ENCODE data around the gene PAQR9. TPM values are rescaled to one million over a fixed set of nuclear protein-coding genes. Genes with fewer than 3 reads are reported as not detected.

PAQR9 gene
- total RNA-seq, 3 donors from 2014 or later (not counting 1 experiment from before 2014, with no cell fraction given), result not detected

DNA sequence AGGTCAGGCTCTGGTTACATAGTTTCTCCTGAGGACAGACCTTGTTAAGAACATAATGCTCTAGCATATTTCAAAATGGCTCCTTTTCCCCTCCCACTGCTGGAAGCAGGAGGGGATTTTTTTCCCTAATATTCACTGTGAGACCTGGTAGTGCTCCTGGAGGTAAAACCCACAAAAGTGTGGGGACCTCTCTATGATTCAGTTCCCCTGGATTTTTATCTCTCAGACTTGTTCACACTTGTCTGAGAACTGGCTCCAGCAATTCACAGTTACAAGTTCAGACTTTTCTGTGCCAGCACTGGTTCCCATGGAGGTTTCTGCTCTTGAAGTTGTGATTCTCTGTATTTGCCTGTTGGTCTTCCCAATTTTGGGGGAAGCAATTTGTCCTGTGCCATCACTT lies 38.3 kb downstream of the PAQR9 start:
- no peak overlapping the region for H3K4me3 ChIP-seq (ENCODE audit: low read length)
- no peaks in the 10 kb centered on the region for H3K9me3 Mint-ChIP-seq
- TF ChIP-seq, protein P1, sequence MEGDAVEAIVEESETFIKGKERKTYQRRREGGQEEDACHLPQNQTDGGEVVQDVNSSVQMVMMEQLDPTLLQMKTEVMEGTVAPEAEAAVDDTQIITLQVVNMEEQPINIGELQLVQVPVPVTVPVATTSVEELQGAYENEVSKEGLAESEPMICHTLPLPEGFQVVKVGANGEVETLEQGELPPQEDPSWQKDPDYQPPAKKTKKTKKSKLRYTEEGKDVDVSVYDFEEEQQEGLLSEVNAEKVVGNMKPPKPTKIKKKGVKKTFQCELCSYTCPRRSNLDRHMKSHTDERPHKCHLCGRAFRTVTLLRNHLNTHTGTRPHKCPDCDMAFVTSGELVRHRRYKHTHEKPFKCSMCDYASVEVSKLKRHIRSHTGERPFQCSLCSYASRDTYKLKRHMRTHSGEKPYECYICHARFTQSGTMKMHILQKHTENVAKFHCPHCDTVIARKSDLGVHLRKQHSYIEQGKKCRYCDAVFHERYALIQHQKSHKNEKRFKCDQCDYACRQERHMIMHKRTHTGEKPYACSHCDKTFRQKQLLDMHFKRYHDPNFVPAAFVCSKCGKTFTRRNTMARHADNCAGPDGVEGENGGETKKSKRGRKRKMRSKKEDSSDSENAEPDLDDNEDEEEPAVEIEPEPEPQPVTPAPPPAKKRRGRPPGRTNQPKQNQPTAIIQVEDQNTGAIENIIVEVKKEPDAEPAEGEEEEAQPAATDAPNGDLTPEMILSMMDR (IDR thresholded peaks at IDR 0.05), result no peak
- DNase-seq, result no peak
- peaks cover 2% of the 10 kb centered on the region for H3K27me3 ChIP-seq (ENCODE audit: control insufficient read depth, insufficient read depth, low read length)
- H3K27me3 Mint-ChIP-seq (ENCODE audit: low read depth in 2 of 2), result peaks cover 5 to 47% of the 10 kb centered on the region in 2 donors
- no peaks in the 10 kb centered on the region for H3K4me1 Mint-ChIP-seq
- H3K27ac ChIP-seq (ENCODE audit: low read length), result no peak overlapping the region
- H3K27ac Mint-ChIP-seq, result no peak overlapping the region
- H3K9me3 ChIP-seq (ENCODE audit: control insufficient read depth, insufficient read depth, low read length), result no peaks in the 10 kb centered on the region
- no peaks in the 10 kb centered on the region for H3K36me3 Mint-ChIP-seq
- intact Hi-C loops (cut with micrococcal nuclease), result no loop called here
- no peaks in the 10 kb centered on the region for H3K36me3 ChIP-seq (ENCODE audit: control insufficient read depth, insufficient read depth, low read length)
- no peak overlapping the region for H3K4me3 Mint-ChIP-seq
- ATAC-seq, result no peak
- H3K4me1 ChIP-seq (ENCODE audit: control insufficient read depth, insufficient read depth, low read length), result no peaks in the 10 kb centered on the region

DNA sequence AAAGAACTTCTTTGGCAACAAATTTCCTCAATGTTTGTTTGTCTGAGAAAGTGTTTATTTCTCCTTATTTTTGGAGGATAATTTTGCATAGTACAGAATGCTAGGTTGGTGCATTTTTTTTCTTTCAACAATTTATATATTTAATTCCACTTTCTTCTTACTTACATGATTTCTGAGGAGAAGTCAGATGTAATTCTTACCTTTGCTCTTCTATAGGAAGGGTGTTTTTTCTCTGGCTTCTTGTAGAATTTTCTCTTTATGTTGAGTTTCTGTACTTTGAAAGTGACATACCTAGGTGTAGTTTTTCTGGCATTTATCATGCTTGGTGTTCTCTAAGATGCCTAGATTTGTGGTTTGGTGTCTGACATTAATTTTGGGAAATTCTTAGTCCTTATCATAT lies 39.8 kb downstream of the PAQR9 start:
- Histone ChIP-seq H3K4me1 (ENCODE audit: control insufficient read depth, insufficient read depth, low read length) (no peaks in the 10 kb centered on the region), H3K27ac (ENCODE audit: low read length) (no peak overlapping the region), H3K36me3 (ENCODE audit: control insufficient read depth, insufficient read depth, low read length) (no peaks in the 10 kb centered on the region), H3K9me3 (ENCODE audit: control insufficient read depth, insufficient read depth, low read length) (no peaks in the 10 kb centered on the region), H3K4me3 (ENCODE audit: low read length) (no peak overlapping the region), H3K27me3 (ENCODE audit: control insufficient read depth, insufficient read depth, low read length) (peaks cover 2% of the 10 kb centered on the region)
- Mint-ChIP-seq H3K9me3 (no peaks in the 10 kb centered on the region), H3K36me3 (no peaks in the 10 kb centered on the region), H3K4me1 (no peaks in the 10 kb centered on the region), H3K27me3 (ENCODE audit: low read depth in 2 of 2) (peaks cover 8 to 59% of the 10 kb centered on the region in 2 donors), H3K27ac (no peak overlapping the region), H3K4me3 (no peak overlapping the region)
- DNase-seq (no peak), ATAC-seq (no peak)
- intact Hi-C loops (cut with micrococcal nuclease), result no loop called here
- TF ChIP-seq, protein P1 (IDR thresholded peaks at IDR 0.05), result no peak

DNA sequence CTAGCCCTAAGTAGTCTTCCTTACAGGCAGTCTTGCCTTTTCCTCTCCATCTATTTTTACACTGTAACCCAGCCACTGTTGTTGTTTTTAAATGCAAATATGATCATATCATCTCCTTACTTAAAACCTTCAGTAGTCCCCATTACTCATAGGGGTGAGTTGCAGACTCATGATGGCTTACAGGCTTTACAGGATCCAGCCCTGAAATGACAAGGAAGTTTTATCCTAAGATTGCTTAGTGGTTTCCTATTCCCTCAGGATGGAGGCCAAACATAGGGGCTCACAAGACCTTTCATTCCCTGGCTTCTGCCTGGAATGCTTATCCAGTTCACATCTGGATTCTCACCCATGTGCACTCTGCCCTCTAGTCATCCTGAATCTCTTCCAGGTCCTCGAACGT lies 46.9 kb downstream of the PAQR9 start:
- H3K27ac ChIP-seq (ENCODE audit: low read length), result no peak overlapping the region
- H3K4me3 ChIP-seq (ENCODE audit: low read length), result no peak overlapping the region
- Mint-ChIP-seq H3K9me3 (no peaks in the 10 kb centered on the region), H3K27ac (no peak overlapping the region), H3K27me3 (ENCODE audit: low read depth in 2 of 2) (peaks cover 15 to 38% of the 10 kb centered on the region in 2 donors), H3K4me3 (no peak overlapping the region), H3K4me1 (no peaks in the 10 kb centered on the region), H3K36me3 (no peaks in the 10 kb centered on the region)
- ATAC-seq, result no peak
- H3K4me1 ChIP-seq (ENCODE audit: control insufficient read depth, insufficient read depth, low read length), result no peaks in the 10 kb centered on the region
- WGBS (ENCODE audit: insufficient coverage), result 83% methylated on average over 2 of the region's 2 CpGs
- H3K36me3 ChIP-seq (ENCODE audit: control insufficient read depth, insufficient read depth, low read length), result no peaks in the 10 kb centered on the region
- no peak for DNase-seq
- peaks cover 6% of the 10 kb centered on the region for H3K27me3 ChIP-seq (ENCODE audit: control insufficient read depth, insufficient read depth, low read length)
- TF ChIP-seq, protein P1 (IDR thresholded peaks at IDR 0.05), result no peak
- H3K9me3 ChIP-seq (ENCODE audit: control insufficient read depth, insufficient read depth, low read length), result no peaks in the 10 kb centered on the region
- intact Hi-C loops (cut with micrococcal nuclease), result no loop called here

DNA sequence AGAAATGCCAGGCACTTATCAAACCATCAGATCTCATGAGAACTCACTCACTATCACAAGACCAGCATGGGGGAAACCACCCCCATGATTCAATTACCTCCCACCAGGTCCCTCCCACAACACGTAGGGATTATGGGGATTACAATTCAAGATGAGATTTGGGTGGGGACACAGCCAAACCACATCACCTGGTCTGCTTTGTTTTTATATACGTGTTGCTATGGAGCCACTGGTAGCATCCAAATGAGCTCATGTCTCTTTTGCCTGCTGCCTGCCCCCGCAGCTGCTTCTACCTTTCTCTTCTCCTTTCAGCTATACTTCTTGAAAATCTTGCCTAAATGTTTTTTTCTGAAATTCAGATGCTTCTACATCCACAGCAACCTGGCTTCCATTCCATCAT lies 47.8 kb downstream of the PAQR9 start:
- H3K36me3 Mint-ChIP-seq, result no peaks in the 10 kb centered on the region
- no peaks in the 10 kb centered on the region for H3K9me3 Mint-ChIP-seq
- no peaks in the 10 kb centered on the region for H3K36me3 ChIP-seq (ENCODE audit: control insufficient read depth, insufficient read depth, low read length)
- ATAC-seq (no peak), DNase-seq (no peak)
- peaks cover 6% of the 10 kb centered on the region for H3K27me3 ChIP-seq (ENCODE audit: control insufficient read depth, insufficient read depth, low read length)
- intact Hi-C loops (cut with micrococcal nuclease), result no loop called here
- no peak overlapping the region for H3K27ac ChIP-seq (ENCODE audit: low read length)
- H3K27me3 Mint-ChIP-seq (ENCODE audit: low read depth in 2 of 2), result peaks cover 21 to 45% of the 10 kb centered on the region in 2 donors
- no peaks in the 10 kb centered on the region for H3K9me3 ChIP-seq (ENCODE audit: control insufficient read depth, insufficient read depth, low read length)
- no peaks in the 10 kb centered on the region for H3K4me1 ChIP-seq (ENCODE audit: control insufficient read depth, insufficient read depth, low read length)
- H3K4me3 ChIP-seq (ENCODE audit: low read length), result no peak overlapping the region
- H3K27ac Mint-ChIP-seq, result no peak overlapping the region
- H3K4me3 Mint-ChIP-seq, result no peak overlapping the region
- 90% methylated on average over 2 of the region's 3 CpGs for WGBS (ENCODE audit: insufficient coverage)
- H3K4me1 Mint-ChIP-seq, result no peaks in the 10 kb centered on the region
- TF ChIP-seq, protein P1 (IDR thresholded peaks at IDR 0.05), result no peak
